Common myeloid progenitor, CD34-positive (primary cell): Measurements from ENCODE around the gene OR4C15. TPM values are rescaled to one million over a fixed set of nuclear protein-coding genes. Genes with fewer than 3 reads are reported as not detected.

Experiments used
- CTCF ChIA-PET: fragments of 350-600 bp; sonication (Branson Sonifier 250); formaldehyde crosslinking; loops from one replicate; lab custom pipeline; 2021; ENCODE audit warnings: antibody characterized with exemption; lab: Charles Lee
- POLR2A ChIA-PET: fragments of 350-600 bp; sonication (Branson Sonifier 250); formaldehyde crosslinking; loops from one replicate; lab custom pipeline; 2021; ENCODE audit warnings: antibody characterized with exemption; lab: Charles Lee
- DNase-seq, 3 donors: peaks; one replicate each; pipeline versions ENCODE4 v3.0.0 to v3.0.0-alpha.2; 2013
- H3K27ac ChIP-seq, 2 experiments: 1 replicate in 1 of 2; 2 replicates in 1 of 2; pipeline ENCODE4 v1.7.0; 2013; ENCODE audit warnings: inconsistent platforms in 2 of 2, low read length in 2 of 2, mild to moderate bottlenecking in 2 of 2, low read depth in 1 of 2, moderate library complexity in 1 of 2; ENCODE audit not compliant: severe bottlenecking in 2 of 2, insufficient read depth in 1 of 2, poor library complexity in 1 of 2
- H3K27me3 ChIP-seq, 5 experiments: replicated peaks in 2 of 5; 1 replicate in 3 of 5; 2 replicates in 2 of 5; pipeline versions ENCODE4 v1.6.1 to v1.7.0; 2013; ENCODE audit warnings: low read length in 4 of 5, mild to moderate bottlenecking in 2 of 5, moderate library complexity in 2 of 5, inconsistent platforms in 1 of 5; ENCODE audit not compliant: insufficient read depth in 5 of 5, control insufficient read depth in 4 of 5
- H3K36me3 ChIP-seq, 4 experiments: 1 replicate in 2 of 4; 2 replicates in 2 of 4; pipeline versions ENCODE4 v1.6.1 to v1.7.0; 2013; ENCODE audit warnings: low read length in 3 of 4, control low read depth in 1 of 4, mild to moderate bottlenecking in 1 of 4; ENCODE audit not compliant: control insufficient read depth in 4 of 4, insufficient read depth in 4 of 4
- H3K4me1 ChIP-seq, 4 experiments: 1 replicate in 3 of 4; 2 replicates in 1 of 4; pipeline versions ENCODE4 v1.6.1 to v1.7.1; 2013; ENCODE audit warnings: low read length in 3 of 4, mild to moderate bottlenecking in 3 of 4, control low read depth in 1 of 4, inconsistent platforms in 1 of 4, moderate library complexity in 1 of 4; ENCODE audit not compliant: control insufficient read depth in 4 of 4, insufficient read depth in 4 of 4; ENCODE audit errors: control extremely low read depth in 1 of 4
- H3K4me3 ChIP-seq, 7 experiments: 1 replicate in 4 of 7; 2 replicates in 3 of 7; pipeline versions ENCODE4 v1.5.1 to v1.7.0; 2013; ENCODE audit warnings: mild to moderate bottlenecking in 7 of 7, low read length in 6 of 7, moderate library complexity in 6 of 7, inconsistent platforms in 2 of 7, low read depth in 2 of 7, control low read depth in 1 of 7; ENCODE audit not compliant: insufficient read depth in 4 of 7, control insufficient read depth in 1 of 7; ENCODE audit errors: extremely low read depth in 1 of 7
- H3K9me3 ChIP-seq, 5 experiments: 1 replicate in 4 of 5; 2 replicates in 1 of 5; pipeline versions ENCODE4 v1.6.1 to v1.7.1; 2013; ENCODE audit warnings: low read length in 4 of 5, mild to moderate bottlenecking in 2 of 5, inconsistent platforms in 1 of 5, low read depth in 1 of 5, moderate library complexity in 1 of 5; ENCODE audit not compliant: control insufficient read depth in 4 of 5, insufficient read depth in 2 of 5; ENCODE audit errors: control extremely low read depth in 1 of 5
- WGBS: methylation state at CpG from one replicate; pipeline ENCODE4 v1.1.5; 2013; ENCODE audit not compliant: insufficient coverage; 5-methylcytosine and 5-hydroxymethylcytosine counted together
- polyA plus RNA-seq: library from polyadenylated mRNA; unstranded; fragments of 120-200 nt; gene quantifications from one replicate; pipeline ENCODE4 v1.2.1, GENCODE V29; 2013

Gene OR4C15
- not detected for polyA plus RNA-seq

- Histone ChIP-seq H3K27me3 (no peaks in the 10 kb centered on the region), H3K9me3 (peaks cover 0 to 6% (median 0%) of the 10 kb centered on the region in 5 experiments), H3K27ac (no peak within 1 kb of the TSS), H3K36me3 (no peaks in the 10 kb centered on the region), H3K4me3 (no peak within 1 kb of the TSS), H3K4me1 (no peaks in the 10 kb centered on the region)
- CTCF ChIA-PET = no interaction called here
- POLR2A ChIA-PET = no interaction called here
- DNase-seq = no peak
Observed at GRCh38 chr11:55554169-55554568, at the start of gene OR4C15. OR4C15 (plus strand) TSS chr11:55554469; CDS start chr11:55554469, 0 bp downstream.

GRCh38 chr11:55571828-55572227 is 17.6 kb downstream of the OR4C15 start, which contains the start of gene OR4C16:
OR4C16 (plus strand) TSS chr11:55572128; CDS start chr11:55572128, 0 bp downstream.
- Histone ChIP-seq H3K27me3 (no peaks in the 10 kb centered on the region), H3K4me3 (no peak within 1 kb of the TSS), H3K4me1 (no peaks in the 10 kb centered on the region), H3K27ac (no peak within 1 kb of the TSS), H3K36me3 (no peaks in the 10 kb centered on the region), H3K9me3 (peaks cover 0 to 5% (median 0%) of the 10 kb centered on the region in 5 experiments)
- DNase-seq = no peak
- CTCF ChIA-PET = no interaction called here
- WGBS = no CpG with 5 or more reads among the region's 3 CpGs
- POLR2A ChIA-PET = no interaction called here

- DNase-seq = no peak
- ChIA-PET POLR2A (no interaction called here), CTCF (no interaction called here)
- no peak overlapping the region for H3K4me3 ChIP-seq
- H3K27me3 ChIP-seq = no peaks in the 10 kb centered on the region
- no peak overlapping the region for H3K27ac ChIP-seq
- no peaks in the 10 kb centered on the region for H3K36me3 ChIP-seq
- WGBS = no CpG with 5 or more reads among the region's 1 CpG
- peaks cover 0 to 5% (median 0%) of the 10 kb centered on the region in 5 experiments for H3K9me3 ChIP-seq
- H3K4me1 ChIP-seq = no peaks in the 10 kb centered on the region
Observed at GRCh38 chr11:55572548-55572947, 18.3 kb downstream of the OR4C15 start.
